Activated T-cell treated with anti-CD3 and anti-CD28 coated beads, Interleukin-2, amount 50 U/mL, for 24 hours (primary cell): ENCODE measurements around the gene SLC25A27.

Experiments
- DNase-seq: peaks from one replicate; pipeline ENCODE4 v3.0.0-alpha.2; 2020
- H3K27ac Mint-ChIP-seq: 2 replicates; pipeline ENCODE4 v1.8.0; 2020; ENCODE audit warnings: mild to moderate bottlenecking, mixed read lengths
- H3K27me3 Mint-ChIP-seq: 2 replicates; pipeline ENCODE4 v1.8.0; 2020; ENCODE audit warnings: mixed read lengths
- H3K36me3 Mint-ChIP-seq: 2 replicates; pipeline ENCODE4 v1.8.0; 2020; ENCODE audit warnings: low read depth, mixed read lengths
- H3K4me1 Mint-ChIP-seq: 2 replicates; pipeline ENCODE4 v1.8.0; 2020; ENCODE audit warnings: low read depth, mixed read lengths
- H3K4me3 Mint-ChIP-seq: 2 replicates; pipeline ENCODE4 v1.8.0; 2020; ENCODE audit warnings: mild to moderate bottlenecking, moderate library complexity, mixed read lengths
- H3K9me3 Mint-ChIP-seq: 2 replicates; pipeline ENCODE4 v1.8.0; 2020; ENCODE audit warnings: mixed read lengths

Gene SLC25A27, protein sequence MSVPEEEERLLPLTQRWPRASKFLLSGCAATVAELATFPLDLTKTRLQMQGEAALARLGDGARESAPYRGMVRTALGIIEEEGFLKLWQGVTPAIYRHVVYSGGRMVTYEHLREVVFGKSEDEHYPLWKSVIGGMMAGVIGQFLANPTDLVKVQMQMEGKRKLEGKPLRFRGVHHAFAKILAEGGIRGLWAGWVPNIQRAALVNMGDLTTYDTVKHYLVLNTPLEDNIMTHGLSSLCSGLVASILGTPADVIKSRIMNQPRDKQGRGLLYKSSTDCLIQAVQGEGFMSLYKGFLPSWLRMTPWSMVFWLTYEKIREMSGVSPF

DNA sequence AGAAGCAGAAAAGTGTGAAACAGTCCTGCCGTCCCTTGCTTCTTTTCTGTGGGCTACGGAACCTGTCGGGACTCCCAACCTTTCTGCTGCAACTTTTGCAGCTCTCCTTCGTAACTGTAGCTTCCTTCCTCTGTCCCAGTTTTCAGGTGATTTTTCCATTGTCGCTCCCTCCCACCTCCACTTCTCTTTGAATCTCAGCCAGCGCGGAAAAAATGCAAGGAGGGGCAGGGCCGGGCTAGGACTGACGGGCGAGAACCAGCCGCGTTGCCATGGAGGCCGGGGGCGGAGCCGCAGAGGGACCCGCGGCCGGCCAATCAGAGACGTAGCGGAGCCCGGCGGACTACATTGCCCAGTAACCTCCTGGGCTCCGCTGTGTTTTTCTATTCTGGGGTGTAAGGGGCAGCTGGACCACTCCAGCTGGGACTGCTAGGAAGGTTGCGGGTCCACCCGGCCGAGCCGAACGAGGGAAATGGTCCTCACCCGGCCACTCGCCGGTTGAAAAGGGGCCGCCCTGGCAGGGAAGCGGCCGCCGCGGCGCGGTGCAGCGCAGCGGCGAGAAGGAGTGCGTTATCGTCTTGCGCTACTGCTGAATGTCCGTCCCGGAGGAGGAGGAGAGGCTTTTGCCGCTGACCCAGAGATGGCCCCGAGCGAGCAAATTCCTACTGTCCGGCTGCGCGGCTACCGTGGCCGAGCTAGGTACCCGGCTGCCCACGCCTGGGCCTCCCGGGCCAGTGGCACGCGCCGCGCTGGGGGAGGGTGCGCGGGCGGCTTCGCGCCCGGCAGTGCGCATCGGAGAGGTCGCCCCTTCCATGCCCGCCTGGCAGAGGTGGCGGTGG is at the start of gene SLC25A27, which contains the start of gene CYP39A1:
Gene SLC25A27, plus strand, starts transcription at position 373 of the 836 bp plus-strand sequence. Its CDS starts 218 bp downstream, at position 591.
Gene CYP39A1, minus strand, starts transcription at position 216 of the 836 bp plus-strand sequence. CDS start 236 bp downstream, outside the sequence.
- H3K27me3 Mint-ChIP-seq = peaks cover 70% of the 10 kb centered on the region
- H3K9me3 Mint-ChIP-seq = no peaks in the 10 kb centered on the region
- peak within 1 kb of the TSS; percentile 76 for H3K4me3 Mint-ChIP-seq
- H3K36me3 Mint-ChIP-seq = no peaks in the 10 kb centered on the region
- no peak within 1 kb of the TSS for H3K27ac Mint-ChIP-seq
- H3K4me1 Mint-ChIP-seq = peaks cover 17% of the 10 kb centered on the region
- DNase-seq = peak; percentile 86

- DNase-seq = no peak
- H3K9me3 Mint-ChIP-seq = no peaks in the 10 kb centered on the region
- no peaks in the 10 kb centered on the region for H3K36me3 Mint-ChIP-seq
- H3K27ac Mint-ChIP-seq = no peak overlapping the region
- H3K27me3 Mint-ChIP-seq = peaks cover 34% of the 10 kb centered on the region
- H3K4me1 Mint-ChIP-seq = no peaks in the 10 kb centered on the region
- no peak overlapping the region for H3K4me3 Mint-ChIP-seq
These were observed 47.5 kb upstream of the SLC25A27 start for GRCh38 chr6:46605091-46605797.

DNA sequence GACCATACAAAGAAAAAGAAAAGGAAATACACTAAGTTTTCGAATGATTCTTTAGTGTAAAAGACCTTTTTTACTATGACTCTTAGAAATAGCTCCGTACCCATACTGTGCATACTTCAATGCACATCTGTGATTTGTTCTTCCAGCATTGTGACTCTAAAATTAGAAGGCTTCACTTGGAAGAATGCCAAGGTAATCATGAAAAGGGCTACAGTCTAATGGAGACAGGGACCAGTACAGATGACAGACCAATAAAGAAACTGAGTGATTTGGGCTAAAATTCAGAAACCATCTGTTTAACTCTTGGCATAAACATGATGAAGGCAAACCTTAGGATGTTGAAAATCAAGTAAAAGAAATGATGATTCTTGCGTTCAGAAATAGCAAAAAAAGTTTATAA is 46.4 kb upstream of the SLC25A27 start:
- Mint-ChIP-seq H3K36me3 (no peaks in the 10 kb centered on the region), H3K4me1 (no peaks in the 10 kb centered on the region), H3K27me3 (peaks cover 23% of the 10 kb centered on the region), H3K4me3 (no peak overlapping the region), H3K9me3 (no peaks in the 10 kb centered on the region), H3K27ac (no peak overlapping the region)
- no peak for DNase-seq

DNA sequence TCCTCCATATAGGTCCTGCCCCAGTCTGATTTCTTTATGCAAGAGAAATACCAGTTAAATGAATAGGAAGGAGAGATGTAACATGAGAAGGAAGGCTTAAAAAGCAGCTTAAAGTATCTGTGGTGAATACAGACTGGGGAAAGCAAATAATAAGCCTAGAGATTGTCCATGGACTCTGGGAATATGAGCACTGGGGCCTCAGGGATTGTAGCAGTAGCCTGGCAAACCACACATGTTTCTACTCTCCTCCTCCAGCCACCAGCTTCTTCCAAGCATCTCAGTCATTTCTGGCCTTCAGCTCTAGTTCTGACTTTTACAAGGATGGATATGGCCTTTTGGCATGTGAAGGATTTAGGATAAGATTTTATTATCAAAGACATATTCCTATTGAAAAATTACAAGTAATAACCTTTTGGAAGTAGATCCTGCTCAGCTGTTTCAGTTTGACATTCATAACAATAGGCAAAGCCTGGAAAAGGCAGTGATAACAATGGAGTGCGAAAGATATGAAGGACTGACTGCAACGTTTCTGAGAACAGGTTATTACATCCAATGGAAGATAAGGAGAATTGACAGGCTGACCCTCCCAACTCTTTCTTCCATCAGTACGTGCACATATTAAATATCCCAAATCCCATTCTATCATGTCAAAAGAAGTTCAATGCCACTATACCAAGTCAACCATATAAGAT is 41.8 kb upstream of the SLC25A27 start:
- no peak overlapping the region for H3K4me3 Mint-ChIP-seq
- H3K27me3 Mint-ChIP-seq = peaks cover 21% of the 10 kb centered on the region
- no peaks in the 10 kb centered on the region for H3K4me1 Mint-ChIP-seq
- H3K9me3 Mint-ChIP-seq = no peaks in the 10 kb centered on the region
- DNase-seq = no peak
- H3K36me3 Mint-ChIP-seq = no peaks in the 10 kb centered on the region
- H3K27ac Mint-ChIP-seq = no peak overlapping the region

GRCh38 chr6:46612645-46613044 is 40.1 kb upstream of the SLC25A27 start:
- no peak for DNase-seq
- no peaks in the 10 kb centered on the region for H3K36me3 Mint-ChIP-seq
- no peak overlapping the region for H3K4me3 Mint-ChIP-seq
- H3K27ac Mint-ChIP-seq = no peak overlapping the region
- peaks cover 27% of the 10 kb centered on the region for H3K27me3 Mint-ChIP-seq
- no peaks in the 10 kb centered on the region for H3K4me1 Mint-ChIP-seq
- H3K9me3 Mint-ChIP-seq = no peaks in the 10 kb centered on the region

DNA sequence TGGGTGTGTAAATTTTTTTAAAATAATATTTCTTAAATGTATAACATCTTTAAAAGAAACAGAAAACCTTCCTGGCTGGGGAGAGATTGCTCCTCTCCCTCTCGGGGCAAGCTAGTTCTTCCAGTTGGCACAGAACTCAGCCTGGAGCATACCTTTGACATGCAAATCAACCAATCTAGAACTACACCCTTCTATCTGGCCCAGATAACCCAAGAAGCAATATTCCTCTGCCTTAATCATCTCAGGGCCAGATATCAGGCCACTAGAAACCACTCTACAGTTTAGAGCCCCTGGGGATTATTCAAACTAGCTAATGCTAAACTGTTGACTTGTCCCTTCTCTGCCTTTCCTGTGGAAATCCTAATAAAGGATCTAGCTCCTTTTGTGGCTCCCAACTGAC is 34.0 kb upstream of the SLC25A27 start:
- Mint-ChIP-seq H3K4me1 (no peaks in the 10 kb centered on the region), H3K36me3 (no peaks in the 10 kb centered on the region), H3K27ac (no peak overlapping the region), H3K9me3 (no peaks in the 10 kb centered on the region), H3K4me3 (no peak overlapping the region), H3K27me3 (peaks cover 55% of the 10 kb centered on the region)
- no peak for DNase-seq

DNA sequence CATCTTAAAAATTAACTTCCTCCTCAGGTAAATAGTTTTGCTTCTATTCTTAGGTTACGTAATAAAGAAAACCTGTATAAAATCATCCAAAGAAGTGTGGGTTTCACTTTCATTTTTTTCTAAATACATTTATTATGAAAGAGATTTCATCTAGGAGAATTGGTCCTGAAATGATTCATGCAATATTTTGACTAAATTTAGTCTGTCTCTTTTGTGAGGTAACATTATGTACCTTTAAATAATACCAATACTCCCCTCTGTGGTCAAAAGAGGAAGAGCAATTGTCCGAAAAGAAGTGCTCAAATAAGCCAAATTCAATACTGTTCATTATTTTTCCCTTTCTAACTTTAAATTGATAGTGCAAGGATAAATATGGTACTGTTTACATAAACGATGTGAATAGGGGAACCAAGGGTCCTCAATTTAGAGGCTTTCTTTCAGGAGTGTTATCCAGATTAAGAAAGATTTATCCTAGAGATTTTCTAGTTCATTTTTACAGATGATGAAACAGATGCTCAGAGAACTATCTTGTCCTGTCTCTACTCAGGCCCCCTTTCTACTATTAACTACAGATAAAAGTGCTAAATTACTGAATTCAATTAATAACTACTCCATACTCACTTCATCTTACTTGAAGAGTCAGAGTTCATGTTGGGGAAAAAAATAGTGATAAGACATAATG is 26.4 kb upstream of the SLC25A27 start:
- H3K27me3 Mint-ChIP-seq = peaks cover 26% of the 10 kb centered on the region
- no peak overlapping the region for H3K27ac Mint-ChIP-seq
- H3K4me3 Mint-ChIP-seq = no peak overlapping the region
- H3K36me3 Mint-ChIP-seq = no peaks in the 10 kb centered on the region
- H3K4me1 Mint-ChIP-seq = peaks cover 4% of the 10 kb centered on the region
- DNase-seq = no peak
- no peaks in the 10 kb centered on the region for H3K9me3 Mint-ChIP-seq

GRCh38 chr6:46626976-46627375 is 25.8 kb upstream of the SLC25A27 start:
- Mint-ChIP-seq H3K4me3 (no peak overlapping the region), H3K9me3 (no peaks in the 10 kb centered on the region), H3K27me3 (peaks cover 27% of the 10 kb centered on the region), H3K27ac (no peak overlapping the region), H3K4me1 (peaks cover 4% of the 10 kb centered on the region), H3K36me3 (no peaks in the 10 kb centered on the region)
- no peak for DNase-seq

GRCh38 chr6:46628498-46628897 is 24.3 kb upstream of the SLC25A27 start:
- H3K27me3 Mint-ChIP-seq = peaks cover 19% of the 10 kb centered on the region

GRCh38 chr6:46628976-46629375 is 23.8 kb upstream of the SLC25A27 start:
- Mint-ChIP-seq H3K27me3 (peaks cover 16% of the 10 kb centered on the region), H3K27ac (no peak overlapping the region), H3K4me3 (no peak overlapping the region), H3K9me3 (no peaks in the 10 kb centered on the region), H3K36me3 (no peaks in the 10 kb centered on the region), H3K4me1 (peaks cover 4% of the 10 kb centered on the region)
- no peak for DNase-seq

More at GRCh38 chr6:46628498-46628897, 24.3 kb upstream of the SLC25A27 start:
- Mint-ChIP-seq H3K27ac (no peak overlapping the region), H3K4me1 (peaks cover 4% of the 10 kb centered on the region), H3K4me3 (no peak overlapping the region), H3K36me3 (no peaks in the 10 kb centered on the region), H3K9me3 (no peaks in the 10 kb centered on the region)
- no peak for DNase-seq

- no peak for DNase-seq
These were observed 23.1 kb upstream of the SLC25A27 start for GRCh38 chr6:46629691-46630090.

GRCh38 chr6:46632053-46632452 is 20.7 kb upstream of the SLC25A27 start:
- no peaks in the 10 kb centered on the region for H3K4me1 Mint-ChIP-seq
- no peaks in the 10 kb centered on the region for H3K9me3 Mint-ChIP-seq
- H3K27me3 Mint-ChIP-seq = peaks cover 14% of the 10 kb centered on the region
- no peak for DNase-seq
- no peaks in the 10 kb centered on the region for H3K36me3 Mint-ChIP-seq
- no peak overlapping the region for H3K4me3 Mint-ChIP-seq
- no peak overlapping the region for H3K27ac Mint-ChIP-seq

More at GRCh38 chr6:46629691-46630090, 23.1 kb upstream of the SLC25A27 start:
- H3K4me1 Mint-ChIP-seq = peaks cover 4% of the 10 kb centered on the region
- no peak overlapping the region for H3K4me3 Mint-ChIP-seq
- no peaks in the 10 kb centered on the region for H3K36me3 Mint-ChIP-seq
- H3K27ac Mint-ChIP-seq = no peak overlapping the region
- H3K27me3 Mint-ChIP-seq = peaks cover 15% of the 10 kb centered on the region
- H3K9me3 Mint-ChIP-seq = no peaks in the 10 kb centered on the region

- H3K4me3 Mint-ChIP-seq = no peak overlapping the region
- H3K27me3 Mint-ChIP-seq = peaks cover 39% of the 10 kb centered on the region
- DNase-seq = no peak
- no peaks in the 10 kb centered on the region for H3K9me3 Mint-ChIP-seq
- no peak overlapping the region for H3K27ac Mint-ChIP-seq
- H3K36me3 Mint-ChIP-seq = no peaks in the 10 kb centered on the region
- H3K4me1 Mint-ChIP-seq = no peaks in the 10 kb centered on the region
These were observed 17.3 kb upstream of the SLC25A27 start for GRCh38 chr6:46635462-46635861.
